AG10803 (cell line): ENCODE results near the gene DAGLA.

Source experiments
- DNase-seq: peaks from one replicate; pipeline ENCODE4 v3.0.0; 2010; ENCODE audit warnings: low read depth
- H3K4me3 ChIP-seq: 2 replicates; pipeline ENCODE4 v1.5.1; 2011; ENCODE audit warnings: mild to moderate bottlenecking, low read length, control low read depth
- TF ChIP-seq, protein P1 (sequence below): conservative IDR thresholded peaks from 2 replicates; pipeline ENCODE4 v1.5.1; 2011; ENCODE audit warnings: mild to moderate bottlenecking, low read length, control low read depth, inconsistent platforms

DAGLA gene

DNA sequence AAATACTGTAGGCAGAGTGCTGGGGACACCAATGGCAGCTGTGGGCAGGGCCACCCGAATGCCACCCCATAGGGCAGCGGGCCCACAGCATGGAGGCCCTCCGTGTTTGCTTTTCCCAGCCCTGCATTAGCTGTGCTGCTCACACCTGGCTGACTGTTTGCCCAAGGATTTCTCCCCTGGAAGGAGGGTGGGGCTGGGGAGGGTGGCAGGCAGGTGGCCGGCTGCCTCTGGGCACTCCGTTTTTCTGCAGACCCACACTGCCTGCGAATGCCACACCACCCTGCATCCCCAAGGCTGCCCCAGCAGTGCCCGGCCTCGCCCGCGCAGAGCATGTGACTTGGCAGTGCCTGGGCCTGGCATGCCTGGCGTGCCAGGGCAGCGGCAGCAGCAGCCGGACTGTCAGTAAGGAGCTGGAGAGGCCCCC lies 19.6 kb downstream of the DAGLA start:
- no peak for DNase-seq
- H3K4me3 ChIP-seq, result no peak overlapping the region
- TF ChIP-seq, protein P1, sequence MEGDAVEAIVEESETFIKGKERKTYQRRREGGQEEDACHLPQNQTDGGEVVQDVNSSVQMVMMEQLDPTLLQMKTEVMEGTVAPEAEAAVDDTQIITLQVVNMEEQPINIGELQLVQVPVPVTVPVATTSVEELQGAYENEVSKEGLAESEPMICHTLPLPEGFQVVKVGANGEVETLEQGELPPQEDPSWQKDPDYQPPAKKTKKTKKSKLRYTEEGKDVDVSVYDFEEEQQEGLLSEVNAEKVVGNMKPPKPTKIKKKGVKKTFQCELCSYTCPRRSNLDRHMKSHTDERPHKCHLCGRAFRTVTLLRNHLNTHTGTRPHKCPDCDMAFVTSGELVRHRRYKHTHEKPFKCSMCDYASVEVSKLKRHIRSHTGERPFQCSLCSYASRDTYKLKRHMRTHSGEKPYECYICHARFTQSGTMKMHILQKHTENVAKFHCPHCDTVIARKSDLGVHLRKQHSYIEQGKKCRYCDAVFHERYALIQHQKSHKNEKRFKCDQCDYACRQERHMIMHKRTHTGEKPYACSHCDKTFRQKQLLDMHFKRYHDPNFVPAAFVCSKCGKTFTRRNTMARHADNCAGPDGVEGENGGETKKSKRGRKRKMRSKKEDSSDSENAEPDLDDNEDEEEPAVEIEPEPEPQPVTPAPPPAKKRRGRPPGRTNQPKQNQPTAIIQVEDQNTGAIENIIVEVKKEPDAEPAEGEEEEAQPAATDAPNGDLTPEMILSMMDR, result no peak

DNA sequence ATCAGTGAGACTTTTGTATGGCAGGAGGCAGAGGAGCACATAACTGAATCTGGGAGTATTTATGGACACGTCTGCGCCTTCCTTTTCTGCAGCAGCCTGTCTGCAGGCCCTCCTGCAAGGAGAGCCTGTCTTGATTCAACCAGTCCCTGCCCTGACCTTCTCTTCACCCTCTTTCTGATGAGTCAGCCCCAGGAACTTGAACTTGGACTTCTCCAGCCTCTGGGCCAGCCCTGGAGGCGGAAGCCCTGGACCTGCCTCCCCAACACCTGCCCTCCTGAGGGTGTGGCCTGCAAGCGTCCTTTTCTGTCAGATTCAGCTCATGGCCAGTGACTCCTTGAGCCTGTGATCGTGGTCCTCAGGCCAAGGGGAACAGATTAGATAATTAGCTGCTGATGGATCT lies 20.0 kb downstream of the DAGLA start:
- TF ChIP-seq, protein P1, result no peak
- no peak overlapping the region for H3K4me3 ChIP-seq
- DNase-seq, result peak; percentile 59

DNA sequence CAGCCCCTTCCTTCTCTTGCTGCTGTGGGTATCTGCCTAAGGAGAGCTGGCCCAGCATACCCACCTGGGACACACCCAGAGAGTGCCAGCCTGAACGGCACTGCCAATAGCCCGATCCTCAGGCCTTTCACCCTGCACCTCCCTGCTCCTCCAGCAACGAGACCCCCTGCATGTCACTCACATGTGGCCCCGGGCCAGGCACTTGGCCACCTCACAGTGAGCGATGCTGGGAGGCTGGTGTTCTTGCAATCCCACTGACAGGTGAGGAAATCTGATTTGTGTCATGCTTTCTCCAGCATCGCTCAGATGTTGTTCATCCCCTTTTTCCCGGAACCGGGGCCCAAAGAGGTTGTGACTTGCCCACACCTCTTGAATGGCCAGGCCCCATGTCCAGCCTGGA lies 20.5 kb downstream of the DAGLA start:
- DNase-seq, result no peak
- no peak overlapping the region for H3K4me3 ChIP-seq
- TF ChIP-seq, protein P1, result no peak

DNA sequence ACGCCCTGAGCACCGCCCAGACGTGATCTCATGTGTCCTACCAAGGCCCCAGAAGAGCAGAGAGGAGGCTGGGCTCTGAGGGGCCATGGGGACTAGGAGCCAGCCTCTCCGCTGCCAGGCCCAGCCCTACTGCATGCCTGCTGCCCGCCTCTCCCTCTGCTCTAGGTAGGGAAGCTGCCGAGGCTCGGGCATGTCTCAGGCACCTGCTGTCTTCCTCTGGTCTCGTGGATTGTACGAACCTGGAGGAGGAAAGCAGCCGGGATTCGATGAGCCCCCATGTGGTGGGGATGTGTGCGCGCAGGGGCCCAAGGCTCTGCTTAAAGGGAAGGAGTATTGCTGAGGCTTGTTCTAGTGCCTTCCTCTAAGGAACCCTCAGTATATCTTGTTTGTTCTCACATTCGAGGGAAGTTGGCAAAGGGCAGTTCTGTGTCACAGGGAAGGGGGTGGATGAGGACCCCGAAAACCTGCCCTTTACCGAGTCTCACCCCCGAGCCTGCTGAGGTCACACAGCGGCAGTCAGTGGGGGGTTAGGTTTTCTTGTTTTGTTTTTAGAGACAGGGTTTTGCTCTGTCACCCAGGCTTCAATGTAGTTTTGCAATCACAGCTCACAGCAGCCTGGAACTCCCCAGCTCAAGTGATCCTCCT lies 21.2 kb downstream of the DAGLA start:
- TF ChIP-seq, protein P1, result peak; percentile 15; the same call in 1 of the 2 replicates
- DNase-seq, result no peak
- no peak overlapping the region for H3K4me3 ChIP-seq

DNA sequence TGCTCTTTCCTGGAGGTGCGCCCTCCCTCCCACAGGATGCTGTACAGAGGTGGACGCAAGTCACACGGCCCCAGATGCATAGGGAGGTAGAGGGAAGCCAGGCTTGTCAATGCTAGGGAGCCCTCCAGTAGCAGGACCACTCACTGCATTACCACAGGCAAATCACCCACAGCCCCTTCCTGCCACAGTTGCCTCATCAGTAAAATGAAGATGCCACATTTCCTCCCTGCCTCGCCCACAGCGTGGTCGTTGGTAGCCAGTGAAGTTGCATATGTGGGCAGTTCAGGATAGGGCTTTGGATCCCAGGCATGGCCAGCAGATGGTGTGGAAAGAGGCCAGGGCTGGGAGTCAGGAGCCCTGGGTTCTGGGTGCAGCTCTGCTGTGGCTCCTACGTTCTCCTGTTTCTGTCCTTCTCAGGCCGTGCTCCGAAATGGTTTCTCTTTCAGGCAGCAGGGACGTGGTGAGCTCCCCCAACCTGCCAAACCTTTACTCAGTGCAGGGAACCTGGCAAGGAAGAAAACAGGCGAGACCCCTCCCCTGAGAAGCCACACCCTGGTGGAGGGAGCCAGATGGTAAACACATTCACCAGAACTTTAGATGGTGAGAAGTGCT lies 22.6 kb downstream of the DAGLA start:
- no peak overlapping the region for H3K4me3 ChIP-seq
- TF ChIP-seq, protein P1, result no peak
- no peak for DNase-seq

DNA sequence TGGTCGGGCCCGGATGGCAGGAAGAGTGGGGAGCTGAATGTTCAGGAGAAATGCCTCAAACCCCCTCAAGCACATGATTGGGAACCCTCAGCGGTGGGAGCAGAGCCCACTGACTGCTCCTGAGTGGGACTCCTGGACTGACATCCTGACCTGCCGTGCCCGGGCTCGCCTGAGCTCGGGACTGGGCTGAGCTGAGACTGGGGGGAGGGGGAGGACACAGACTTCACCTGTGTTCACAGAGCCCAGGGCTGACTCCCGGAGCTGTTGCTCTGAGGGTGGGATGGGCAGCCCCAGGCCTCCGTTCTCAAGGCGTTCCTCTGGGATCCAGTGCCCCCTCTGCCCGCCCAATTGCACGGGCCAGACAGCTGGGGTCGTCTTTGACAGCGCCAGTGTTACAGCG lies 24.6 kb downstream of the DAGLA start:
- no peak for DNase-seq
- H3K4me3 ChIP-seq, result no peak overlapping the region
- TF ChIP-seq, protein P1, result no peak
